PC-3 (cell line): ENCODE results near the gene ADGRV1. TPM values are rescaled to one million over a fixed set of nuclear protein-coding genes. Genes with fewer than 3 reads are reported as not detected.
A peak's percentile ranks its signal among the peaks of the same experiment; 100 is the strongest.

Experiments
- ATAC-seq: fragments of 200-7000 bp; cut with Tn5 transposase; 2 replicates; pipeline ENCODE4 v1.9.1; 2020; ENCODE audit warnings: mild to moderate bottlenecking, moderate library complexity
- BruUV-seq: library from RNA; stranded (reverse); fragments of 400-500 nt; replicated peaks from 2 replicates; lab custom pipeline; 2021; lab: Mats Ljungman, UMichigan
- CTCF ChIA-PET: fragments of 300-600 bp; sonication (Branson Sonifier 250); formaldehyde crosslinking; loops from one replicate; lab custom pipeline; 2022; ENCODE audit warnings: antibody characterized with exemption; lab: Charles Lee
- POLR2A ChIA-PET: fragments of 300-600 bp; sonication (Branson Sonifier 250); formaldehyde crosslinking; loops from one replicate; lab custom pipeline; 2022; ENCODE audit warnings: antibody characterized with exemption; ENCODE audit not compliant: unreplicated experiment; lab: Charles Lee
- DNase-seq: peaks from one replicate; pipeline ENCODE4 v3.0.0-alpha.2; 2015
- H2AFZ ChIP-seq: fragments of 300-600 bp; sonication (generic); 2 replicates; pipeline ENCODE4 v1.6.0; 2016; ENCODE audit warnings: antibody characterized with exemption, low read length
- H3F3A ChIP-seq: fragments of 300-600 bp; sonication (generic); one replicate; pipeline ENCODE4 v1.6.0; 2017; ENCODE audit warnings: antibody characterized with exemption, low read length, control low read depth, mild to moderate bottlenecking; ENCODE audit not compliant: unreplicated experiment
- H3K27ac ChIP-seq: fragments of 300-600 bp; sonication (generic); 2 replicates; pipeline ENCODE4 v1.5.1; 2016; ENCODE audit warnings: mild to moderate bottlenecking, low read length
- H3K27me3 ChIP-seq: fragments of 300-600 bp; sonication (generic); 2 replicates; pipeline ENCODE4 v1.6.1; 2016; ENCODE audit warnings: low read length, mixed read lengths
- H3K36me3 ChIP-seq: fragments of 300-600 bp; sonication (generic); 2 replicates; pipeline ENCODE4 v1.6.1; 2016; ENCODE audit warnings: low read depth, mixed run types, low read length, mixed read lengths
- H3K4me1 ChIP-seq: fragments of 300-600 bp; sonication (generic); 2 replicates; pipeline ENCODE4 v1.5.1; 2016; ENCODE audit warnings: low read length; ENCODE audit not compliant: insufficient read depth
- H3K4me2 ChIP-seq: fragments of 300-600 bp; sonication (generic); 2 replicates; pipeline ENCODE4 v1.6.0; 2016; ENCODE audit warnings: low read length
- H3K4me3 ChIP-seq: fragments of 300-600 bp; sonication (generic); 2 replicates; pipeline ENCODE4 v1.5.1; 2016; ENCODE audit warnings: mild to moderate bottlenecking, low read length, mixed read lengths
- H3K79me2 ChIP-seq: fragments of 300-600 bp; sonication (generic); 2 replicates; pipeline ENCODE4 v1.6.1; 2017; ENCODE audit warnings: low read length, mixed read lengths
- H3K9ac ChIP-seq: fragments of 300-600 bp; sonication (generic); 2 replicates; pipeline ENCODE4 v1.6.0; 2016; ENCODE audit warnings: mild to moderate bottlenecking, low read length
- H3K9me2 ChIP-seq: fragments of 300-600 bp; sonication (generic); replicated peaks from 2 replicates; pipeline ENCODE4 v1.6.1; 2016; ENCODE audit warnings: mixed run types, low read length, mixed read lengths
- H3K9me3 ChIP-seq: fragments of 300-600 bp; sonication (generic); 2 replicates; pipeline ENCODE4 v1.6.1; 2016; ENCODE audit warnings: low read length, mixed read lengths
- H4K20me1 ChIP-seq: fragments of 300-600 bp; sonication (generic); 2 replicates; pipeline ENCODE4 v1.6.1; 2016; ENCODE audit warnings: low read length, mixed read lengths
- EZH2 ChIP-seq: fragments of 300-600 bp; sonication (generic); IDR thresholded peaks from one replicate; pipeline ENCODE4 v1.6.1; 2017; ENCODE audit warnings: antibody characterized with exemption, mild to moderate bottlenecking, low read length; ENCODE audit not compliant: unreplicated experiment
- EZH2phosphoT487 ChIP-seq: fragments of 300-600 bp; sonication (generic); IDR thresholded peaks from 2 replicates; pipeline ENCODE4 v1.6.1; 2018; ENCODE audit warnings: mild to moderate bottlenecking, antibody characterized with exemption, low read length, borderline replicate concordance
- intact Hi-C: fragments of 100-400 bp; cut with micrococcal nuclease; formaldehyde crosslinking; loops from 2 replicates; pipeline ENCODE4 v1.9.0; 2023
- total RNA-seq: library from RNA; depleted of rRNA; stranded (reverse); fragments of >200 nt; gene quantifications from 2 replicates; pipeline ENCODE4 v1.2.3, GENCODE V29; 2014
- TF ChIP-seq, protein P1 (sequence below): fragments of 300-600 bp; sonication (generic); conservative IDR thresholded peaks from 2 replicates; pipeline ENCODE4 v1.5.1; 2017; ENCODE audit warnings: antibody characterized with exemption, low read depth, mild to moderate bottlenecking, low read length

ADGRV1 gene
- total RNA-seq, 1 experiment from 2014 or later = 22.7 TPM

DNA sequence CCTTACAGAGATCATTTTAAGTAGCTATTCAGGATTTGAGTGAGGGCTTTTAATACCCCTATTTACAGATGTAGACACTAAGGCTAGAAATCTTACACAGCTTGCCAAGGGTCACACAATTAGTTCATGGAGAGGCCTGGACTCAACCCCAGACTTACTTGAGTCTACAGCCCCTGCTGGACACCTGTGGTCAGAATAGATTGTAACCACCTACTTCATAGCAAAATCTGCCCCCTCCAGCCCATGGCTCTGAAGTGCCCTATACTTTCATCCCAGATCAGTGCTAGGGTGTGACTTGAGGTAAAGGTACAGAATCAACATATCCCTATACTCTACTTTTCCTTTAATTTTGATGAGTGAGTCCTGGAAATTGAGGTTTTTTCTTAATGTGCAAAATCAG, 291.3 kb downstream of the ADGRV1 start:
- H4K20me1 ChIP-seq = no peaks in the 10 kb centered on the region
- no peaks in the 10 kb centered on the region for H3F3A ChIP-seq
- H3K4me2 ChIP-seq = no peak overlapping the region
- POLR2A ChIA-PET = no interaction called here
- peak; percentile 57 for ATAC-seq
- no peaks in the 10 kb centered on the region for H3K9me3 ChIP-seq
- H3K27me3 ChIP-seq = no peaks in the 10 kb centered on the region
- H2AFZ ChIP-seq = no peak overlapping the region
- H3K27ac ChIP-seq = no peak overlapping the region
- DNase-seq = no peak
- BruUV-seq = no TSS peak
- no peaks in the 10 kb centered on the region for H3K9me2 ChIP-seq
- H3K4me1 ChIP-seq = no peaks in the 10 kb centered on the region
- no peak overlapping the region for H3K9ac ChIP-seq
- CTCF ChIA-PET = no interaction called here
- no peaks in the 10 kb centered on the region for H3K36me3 ChIP-seq
- no peak for TF ChIP-seq EZH2
- no peak for TF ChIP-seq EZH2phosphoT487
- TF ChIP-seq, protein P1, sequence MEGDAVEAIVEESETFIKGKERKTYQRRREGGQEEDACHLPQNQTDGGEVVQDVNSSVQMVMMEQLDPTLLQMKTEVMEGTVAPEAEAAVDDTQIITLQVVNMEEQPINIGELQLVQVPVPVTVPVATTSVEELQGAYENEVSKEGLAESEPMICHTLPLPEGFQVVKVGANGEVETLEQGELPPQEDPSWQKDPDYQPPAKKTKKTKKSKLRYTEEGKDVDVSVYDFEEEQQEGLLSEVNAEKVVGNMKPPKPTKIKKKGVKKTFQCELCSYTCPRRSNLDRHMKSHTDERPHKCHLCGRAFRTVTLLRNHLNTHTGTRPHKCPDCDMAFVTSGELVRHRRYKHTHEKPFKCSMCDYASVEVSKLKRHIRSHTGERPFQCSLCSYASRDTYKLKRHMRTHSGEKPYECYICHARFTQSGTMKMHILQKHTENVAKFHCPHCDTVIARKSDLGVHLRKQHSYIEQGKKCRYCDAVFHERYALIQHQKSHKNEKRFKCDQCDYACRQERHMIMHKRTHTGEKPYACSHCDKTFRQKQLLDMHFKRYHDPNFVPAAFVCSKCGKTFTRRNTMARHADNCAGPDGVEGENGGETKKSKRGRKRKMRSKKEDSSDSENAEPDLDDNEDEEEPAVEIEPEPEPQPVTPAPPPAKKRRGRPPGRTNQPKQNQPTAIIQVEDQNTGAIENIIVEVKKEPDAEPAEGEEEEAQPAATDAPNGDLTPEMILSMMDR = 0 out of 2 replicates have a peak, but pooled peaks have one; percentile 23
- intact Hi-C loops = no loop called here
- no peaks in the 10 kb centered on the region for H3K79me2 ChIP-seq
- no peak overlapping the region for H3K4me3 ChIP-seq

DNA sequence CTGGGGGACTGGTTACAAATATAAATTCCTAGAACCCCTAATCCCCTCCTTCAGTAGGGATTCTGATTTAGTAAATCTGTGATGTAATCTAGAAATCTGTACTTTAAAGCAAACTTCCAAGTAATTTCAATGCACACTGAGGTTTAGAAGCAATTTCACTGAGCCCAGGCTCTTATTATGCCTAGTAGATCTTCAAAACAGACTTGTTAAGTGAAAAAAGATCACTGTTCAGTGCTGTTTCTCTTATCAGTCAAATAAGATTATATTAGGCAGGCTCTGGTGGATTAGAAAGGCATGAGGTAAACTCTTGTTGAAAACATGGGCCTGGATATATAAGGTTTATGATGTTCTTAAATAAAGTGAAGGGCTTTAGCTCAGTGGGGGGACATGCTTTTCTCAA, 293.9 kb downstream of the ADGRV1 start:
- H3K9me2 ChIP-seq = no peaks in the 10 kb centered on the region
- TF ChIP-seq, protein P1 = no peak
- no peak for TF ChIP-seq EZH2phosphoT487
- H4K20me1 ChIP-seq = no peaks in the 10 kb centered on the region
- H3F3A ChIP-seq = no peaks in the 10 kb centered on the region
- H2AFZ ChIP-seq = no peak overlapping the region
- ATAC-seq = no peak
- CTCF ChIA-PET = no interaction called here
- no peaks in the 10 kb centered on the region for H3K36me3 ChIP-seq
- no peaks in the 10 kb centered on the region for H3K9me3 ChIP-seq
- BruUV-seq = no TSS peak
- H3K27ac ChIP-seq = no peak overlapping the region
- intact Hi-C loops = no loop called here
- no peak overlapping the region for H3K4me2 ChIP-seq
- no peak overlapping the region for H3K9ac ChIP-seq
- H3K27me3 ChIP-seq = no peaks in the 10 kb centered on the region
- no peak for DNase-seq
- no peaks in the 10 kb centered on the region for H3K79me2 ChIP-seq
- no peak overlapping the region for H3K4me3 ChIP-seq
- POLR2A ChIA-PET = no interaction called here
- H3K4me1 ChIP-seq = no peaks in the 10 kb centered on the region

DNA sequence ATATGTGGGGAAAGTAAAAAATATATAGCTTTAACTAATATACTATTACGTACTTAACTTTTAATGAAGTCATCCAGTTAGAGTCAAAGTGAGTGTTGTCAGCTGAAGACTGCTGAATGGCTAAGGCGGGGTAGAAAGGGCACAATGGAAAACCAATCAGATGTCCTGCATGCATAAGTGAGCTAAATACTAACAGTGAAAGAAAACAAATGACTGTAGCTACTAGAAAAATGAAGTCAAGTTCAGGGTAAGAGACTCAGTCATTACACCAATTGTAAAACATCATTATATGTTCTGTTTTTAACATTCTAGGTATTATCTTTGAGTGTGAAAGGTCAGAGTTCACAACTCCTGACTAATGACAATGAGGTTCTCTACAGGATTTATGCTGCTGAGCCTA, 295.2 kb downstream of the ADGRV1 start:
- no TSS peak for BruUV-seq
- no peaks in the 10 kb centered on the region for H3K36me3 ChIP-seq
- no peak overlapping the region for H3K27ac ChIP-seq
- no peaks in the 10 kb centered on the region for H3F3A ChIP-seq
- H3K9me3 ChIP-seq = no peaks in the 10 kb centered on the region
- ATAC-seq (no peak), DNase-seq (no peak)
- CTCF ChIA-PET = no interaction called here
- intact Hi-C loops = no loop called here
- H3K9ac ChIP-seq = no peak overlapping the region
- no peaks in the 10 kb centered on the region for H3K27me3 ChIP-seq
- TF ChIP-seq EZH2 = no peak
- no peak for TF ChIP-seq EZH2phosphoT487
- TF ChIP-seq, protein P1 = no peak
- no peaks in the 10 kb centered on the region for H3K9me2 ChIP-seq
- POLR2A ChIA-PET = no interaction called here
- no peak overlapping the region for H3K4me3 ChIP-seq
- H3K4me1 ChIP-seq = no peaks in the 10 kb centered on the region
- no peaks in the 10 kb centered on the region for H3K79me2 ChIP-seq
- H2AFZ ChIP-seq = no peak overlapping the region
- no peak overlapping the region for H3K4me2 ChIP-seq
- H4K20me1 ChIP-seq = no peaks in the 10 kb centered on the region
